Dermis blood vessel endothelial cell (primary cell): ENCODE results near the gene PROKR1. TPM values are rescaled to one million over a fixed set of nuclear protein-coding genes. Genes with fewer than 3 reads are reported as not detected.
"Not testable (repeated sequence)": the region's sequence is repeated elsewhere in the genome, so short reads cannot be mapped to it uniquely, and the experiment has no call there.

Experiments used
- DNase-seq: peaks from one replicate; pipeline ENCODE4 v3.0.0; 2010
- total RNA-seq: library from RNA; depleted of rRNA; stranded (reverse); fragments of >200 nt; gene quantifications from 2 replicates; pipeline ENCODE4 v1.2.3, GENCODE V29; 2014

PROKR1 gene
- total RNA-seq = under 0.01 TPM in 1 of 2 replicates, not detected in the other

DNA sequence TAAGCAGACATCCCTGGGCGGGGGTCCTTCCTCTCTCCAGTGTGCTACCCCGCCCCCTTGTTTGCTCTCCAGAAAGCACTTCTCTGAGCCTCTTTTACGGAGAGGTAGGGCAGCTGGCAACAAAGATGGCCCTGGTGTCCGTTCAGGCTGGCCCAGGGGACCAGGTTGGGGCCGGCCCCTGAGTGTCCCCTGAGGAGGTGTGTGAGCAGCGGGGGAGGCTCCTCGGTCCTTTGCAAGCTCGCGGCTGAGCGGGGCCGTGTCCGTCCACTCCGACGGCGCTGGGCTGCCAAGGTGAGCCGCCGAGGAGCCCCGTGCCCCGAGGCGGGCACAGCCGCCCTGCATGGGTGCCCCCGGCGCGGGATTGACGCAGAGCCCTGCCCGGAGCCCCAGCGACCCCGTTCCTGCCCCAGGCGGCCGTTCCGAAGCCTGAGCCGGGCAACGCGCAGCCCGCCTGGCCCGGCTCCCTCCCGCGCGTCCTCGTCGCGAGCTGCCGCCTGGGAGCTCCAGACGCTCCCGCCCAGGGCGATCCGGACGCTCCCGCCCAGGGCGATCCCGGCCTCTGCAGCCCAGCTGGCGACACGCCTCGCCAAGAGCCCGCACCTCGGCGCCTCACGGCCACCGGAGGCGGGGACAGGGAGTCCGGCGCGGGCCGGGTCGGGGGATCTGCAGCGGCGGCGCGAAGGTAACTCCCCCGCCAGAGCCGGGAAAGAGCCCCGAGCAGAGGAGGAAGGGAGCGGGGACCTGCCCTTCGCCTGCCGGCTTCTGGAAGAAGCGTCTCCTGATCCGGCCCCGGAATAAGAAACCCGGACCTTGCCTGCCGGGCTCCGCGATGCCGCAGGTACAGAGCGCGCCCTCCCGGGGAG, at the start of gene PROKR1:
Gene PROKR1 (plus strand): TSS at position 569 of the 863 bp plus-strand sequence. CDS start 2,243 bp downstream, outside the sequence.
- peak; percentile 19 for DNase-seq

DNA sequence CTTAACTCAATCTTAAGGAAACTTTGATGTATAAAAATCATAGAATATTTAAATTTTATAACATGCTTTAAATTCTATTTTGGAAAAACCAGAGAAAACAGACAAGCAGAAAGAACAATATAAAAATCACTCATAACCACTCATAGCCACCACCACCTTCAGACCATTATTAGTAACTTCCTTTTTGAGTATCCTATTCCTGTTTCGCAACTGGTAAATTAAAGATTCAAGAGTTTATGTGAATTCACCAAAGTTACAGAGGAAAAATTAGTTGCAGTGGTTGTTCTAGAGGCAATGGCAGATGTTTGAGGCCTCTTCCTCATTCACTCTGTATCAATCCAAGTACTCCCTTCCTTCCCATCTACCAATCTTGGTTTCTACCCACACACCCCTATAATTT, 49.3 kb upstream of the PROKR1 start:
- DNase-seq = no peak

DNA sequence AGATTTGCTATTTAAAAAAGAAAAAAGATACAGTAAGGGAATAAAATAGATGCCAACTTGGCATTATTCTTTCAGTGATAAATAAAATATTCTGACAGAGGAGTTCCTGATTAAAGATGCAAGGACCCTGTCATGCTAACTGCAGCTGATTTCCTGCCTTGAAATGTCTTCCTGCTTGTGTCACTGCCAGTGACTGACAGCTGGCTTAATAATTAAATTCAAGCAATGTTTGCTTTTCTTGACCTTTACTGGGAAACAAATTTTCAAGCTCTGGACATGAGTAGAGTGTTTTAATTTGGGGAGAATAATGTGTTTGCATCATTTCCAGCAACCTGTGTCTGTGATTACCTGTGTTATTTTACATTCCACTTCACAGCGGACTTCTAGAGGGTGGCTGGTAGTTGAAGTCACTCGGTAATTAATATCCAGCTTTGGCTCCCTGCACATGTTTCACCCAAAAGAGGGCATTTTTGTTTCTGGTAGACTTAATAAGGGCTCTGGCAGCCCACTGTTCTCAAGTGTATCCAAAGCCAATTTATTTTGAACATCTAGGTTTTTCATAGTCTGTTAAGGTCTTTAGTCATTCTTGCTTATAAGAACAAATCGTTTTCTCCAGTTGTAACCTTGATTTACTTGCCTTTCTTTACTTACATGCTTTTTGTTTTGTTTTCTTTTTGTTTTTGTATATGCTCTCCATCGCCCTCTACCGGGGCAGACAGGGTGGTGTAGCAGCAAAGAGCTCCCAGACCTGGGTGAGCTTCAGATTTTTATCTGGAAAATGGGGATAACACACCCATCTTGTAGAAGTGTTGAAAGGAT, 48.5 kb upstream of the PROKR1 start:
- peak; percentile 66 for DNase-seq

- not testable (repeated sequence) for DNase-seq
Measured at GRCh38 chr2:68595493-68595785, 47.9 kb upstream of the PROKR1 start.

DNA sequence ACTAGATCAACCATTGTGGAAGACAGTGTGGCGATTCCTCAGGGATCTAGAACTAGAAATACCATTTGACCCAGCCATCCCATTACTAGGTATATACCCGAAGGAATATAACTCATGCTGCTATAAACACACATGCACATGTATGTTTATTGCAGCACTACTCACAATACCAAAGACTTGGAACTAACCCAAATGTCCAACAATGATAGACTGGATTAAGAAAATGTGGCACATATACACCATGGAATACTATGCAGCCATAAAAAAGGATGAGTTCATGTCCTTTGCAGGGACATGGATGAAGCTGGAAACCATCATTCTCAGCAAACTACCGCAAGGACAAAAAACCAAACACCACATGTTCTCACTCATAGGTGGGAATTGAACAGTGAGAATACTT, 42.9 kb upstream of the PROKR1 start:
- DNase-seq = not testable (repeated sequence)

DNA sequence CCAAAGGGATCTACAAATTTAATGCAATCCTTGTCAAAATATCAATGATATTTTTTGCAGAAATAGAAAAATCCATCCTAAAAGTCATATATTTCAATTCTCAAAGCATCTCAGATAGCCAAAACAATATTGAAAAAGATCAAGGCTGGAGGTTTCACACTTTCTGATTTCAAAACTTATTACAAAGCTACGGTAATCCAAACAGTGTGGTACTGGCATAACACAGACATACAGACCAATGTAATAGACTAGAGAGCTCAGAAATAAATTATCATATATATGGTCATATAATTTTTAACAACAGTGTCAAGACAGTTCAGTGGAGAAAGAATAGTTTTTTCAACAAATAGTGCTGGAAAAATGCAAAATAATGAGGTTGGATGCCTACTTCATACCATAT, 40.3 kb upstream of the PROKR1 start:
- no peak for DNase-seq

- DNase-seq = no peak
Measured at GRCh38 chr2:68604077-68604476, 39.3 kb upstream of the PROKR1 start.

DNA sequence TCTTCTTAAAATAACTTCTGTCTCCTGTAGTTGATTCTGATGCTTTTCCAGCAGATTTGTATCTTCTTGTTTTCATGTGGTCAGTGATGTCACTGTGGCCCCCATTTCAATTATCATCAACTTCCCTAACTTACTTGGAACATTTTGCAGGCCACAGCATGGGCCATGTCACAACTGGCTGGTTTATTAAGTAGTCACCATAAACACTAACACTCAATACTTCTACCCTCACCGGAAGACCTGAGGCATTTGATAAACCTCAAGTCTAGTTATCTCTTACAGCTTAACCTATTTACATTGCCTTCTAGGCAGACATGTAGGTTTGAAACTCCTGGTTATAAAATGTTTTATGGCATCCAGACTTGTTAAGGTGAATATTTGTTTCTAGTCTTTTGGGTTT, 37.4 kb upstream of the PROKR1 start:
- DNase-seq = no peak

DNA sequence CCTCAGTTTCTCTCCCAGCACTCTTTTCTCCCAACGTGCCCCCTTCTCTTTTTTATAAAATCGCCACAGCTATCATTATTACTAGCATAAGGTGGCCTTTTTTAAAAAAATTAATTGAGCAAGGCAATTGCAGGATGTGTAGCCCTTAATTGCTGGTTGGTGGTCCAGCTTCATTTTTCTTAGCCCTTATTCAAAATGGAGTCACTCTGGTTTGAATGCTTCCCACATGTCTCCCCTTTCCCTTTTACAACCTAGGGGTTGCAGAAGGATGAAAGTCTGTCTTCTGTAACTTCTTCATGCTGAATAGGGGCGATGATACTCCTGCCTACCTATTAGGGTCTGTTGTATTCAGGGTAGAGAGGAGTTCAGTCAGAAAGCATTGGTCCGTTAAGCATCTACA, 36.6 kb upstream of the PROKR1 start:
- no peak for DNase-seq

GRCh38 chr2:68607837-68608236, 35.5 kb upstream of the PROKR1 start:
- no peak for DNase-seq

DNA sequence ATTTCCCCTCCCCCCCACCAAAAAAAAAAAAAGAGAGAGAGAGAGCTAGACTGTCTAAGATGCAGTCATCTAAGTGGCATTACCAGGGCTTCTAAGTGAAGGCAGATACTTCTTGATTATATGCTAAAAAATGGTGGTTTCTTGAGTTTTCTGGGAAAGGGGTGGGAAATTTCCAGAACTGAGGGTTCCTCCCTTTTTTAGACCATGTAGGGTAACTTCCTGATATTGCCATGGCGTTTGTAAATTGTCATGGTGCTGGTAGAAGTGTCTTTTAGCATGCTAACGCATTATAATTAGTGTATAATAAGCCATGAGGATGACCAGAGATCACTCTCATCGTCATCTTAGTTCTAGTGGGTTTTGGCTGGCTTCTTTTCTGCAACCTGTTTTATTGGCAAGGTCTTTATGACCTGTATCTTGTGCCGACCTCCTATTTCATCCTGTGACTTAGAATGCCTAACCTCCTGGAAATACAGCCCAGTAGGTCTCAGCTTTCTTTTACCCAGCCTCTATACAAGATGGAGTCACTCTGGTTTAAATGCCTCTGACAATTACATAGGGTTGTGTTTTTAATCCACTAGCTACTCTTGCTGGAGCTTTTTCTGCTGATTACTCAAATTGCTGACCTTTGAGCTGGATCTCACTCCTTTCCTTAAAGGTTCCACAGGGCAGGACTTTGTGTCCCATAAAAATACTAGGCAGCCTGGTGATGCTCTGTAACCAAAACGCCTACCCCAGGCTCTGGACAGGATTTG, 30.4 kb upstream of the PROKR1 start:
- DNase-seq = no peak

- no peak for DNase-seq
Measured at GRCh38 chr2:68620772-68621171, 22.6 kb upstream of the PROKR1 start.

DNA sequence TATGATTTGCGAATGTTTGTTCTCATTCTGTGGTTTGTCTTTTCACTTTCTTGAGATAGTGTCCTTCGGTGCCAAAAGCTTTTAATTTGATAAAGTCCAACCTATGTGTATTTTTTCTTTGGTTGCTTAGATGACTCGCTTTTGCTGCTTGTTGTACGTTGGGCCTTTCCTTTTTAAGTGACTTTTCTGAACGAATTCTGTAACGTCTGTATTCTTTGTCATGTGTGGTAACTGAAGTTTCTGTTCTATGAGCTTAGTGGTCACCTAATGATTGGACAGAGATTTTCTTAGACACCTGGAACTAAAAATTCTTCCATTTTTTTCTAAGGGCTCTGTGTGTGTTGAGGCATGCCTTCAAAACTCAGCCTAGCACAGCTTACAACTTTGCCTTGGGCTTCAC, 19.6 kb upstream of the PROKR1 start:
- DNase-seq = no peak

- DNase-seq = no peak
Measured at GRCh38 chr2:68627615-68628014, 15.8 kb upstream of the PROKR1 start.

DNA sequence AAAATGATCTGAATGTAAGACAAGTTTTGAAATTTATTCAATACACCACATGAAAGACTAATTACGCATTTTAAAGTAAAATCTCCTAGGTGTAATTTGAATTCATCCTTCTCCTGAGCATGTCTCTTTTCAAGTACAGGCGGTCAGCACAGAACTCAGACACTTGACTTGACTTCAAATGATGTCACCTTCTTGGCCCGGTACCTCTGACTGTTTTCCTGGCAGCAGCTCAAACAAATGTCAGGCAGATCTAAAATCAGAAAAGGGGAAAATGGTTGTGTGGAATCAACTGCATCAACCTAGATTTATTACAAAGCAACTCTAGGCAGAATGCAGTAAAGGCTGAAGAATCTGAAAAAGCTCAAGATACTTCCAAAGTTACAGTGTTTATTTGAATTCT, 11.4 kb upstream of the PROKR1 start:
- DNase-seq = no peak

- no peak for DNase-seq
Measured at GRCh38 chr2:68637047-68637446, 6.3 kb upstream of the PROKR1 start.

DNA sequence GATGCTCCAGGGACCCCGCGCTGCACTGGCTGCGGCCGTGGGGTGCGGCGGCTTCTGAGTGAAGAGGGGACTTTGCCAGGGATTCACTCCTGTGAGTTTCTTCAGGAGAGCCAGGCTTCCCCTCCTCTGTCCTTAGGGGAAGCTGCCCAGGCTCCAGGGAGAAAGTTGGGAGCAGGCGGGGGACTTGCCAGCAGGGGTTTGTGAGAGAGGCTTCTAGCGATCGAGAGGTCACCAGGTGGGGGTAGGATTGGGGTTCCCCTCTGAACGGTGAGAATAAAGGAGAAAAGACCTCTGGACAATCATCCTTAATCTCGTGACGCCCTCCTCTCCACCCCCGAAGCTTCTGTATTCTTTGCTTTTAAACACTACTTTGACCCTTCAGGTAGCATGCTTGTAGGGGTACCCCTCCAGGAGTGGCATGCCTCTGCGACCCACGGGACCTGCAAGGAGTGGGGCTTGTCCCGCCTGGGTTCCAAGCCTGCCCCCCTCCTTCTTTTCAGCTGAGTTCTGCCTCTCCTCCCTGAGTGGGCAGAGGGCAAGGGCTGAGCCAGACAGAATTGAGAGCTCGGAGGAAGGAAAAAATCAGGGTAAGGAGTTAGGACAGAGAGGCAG, 601 bp downstream of the PROKR1 start:
- no peak for DNase-seq

DNA sequence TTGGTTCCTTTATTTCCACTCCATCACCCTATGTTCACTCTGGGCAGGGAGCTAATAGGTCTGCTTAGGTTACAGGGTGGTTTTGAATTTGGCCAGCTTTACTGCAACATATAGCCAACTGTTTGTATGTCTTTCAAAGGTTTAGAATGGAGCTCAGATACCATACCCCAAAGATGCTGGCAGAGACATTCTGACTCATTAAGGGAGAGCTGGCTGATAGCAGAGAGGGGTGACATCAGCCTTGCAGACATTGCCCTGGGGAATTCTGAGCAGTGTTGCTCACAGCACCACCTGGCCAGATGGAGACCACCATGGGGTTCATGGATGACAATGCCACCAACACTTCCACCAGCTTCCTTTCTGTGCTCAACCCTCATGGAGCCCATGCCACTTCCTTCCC, 2.1 kb downstream of the PROKR1 start:
- DNase-seq = no peak

GRCh38 chr2:68646303-68646702, 2.9 kb downstream of the PROKR1 start:
- DNase-seq = no peak

DNA sequence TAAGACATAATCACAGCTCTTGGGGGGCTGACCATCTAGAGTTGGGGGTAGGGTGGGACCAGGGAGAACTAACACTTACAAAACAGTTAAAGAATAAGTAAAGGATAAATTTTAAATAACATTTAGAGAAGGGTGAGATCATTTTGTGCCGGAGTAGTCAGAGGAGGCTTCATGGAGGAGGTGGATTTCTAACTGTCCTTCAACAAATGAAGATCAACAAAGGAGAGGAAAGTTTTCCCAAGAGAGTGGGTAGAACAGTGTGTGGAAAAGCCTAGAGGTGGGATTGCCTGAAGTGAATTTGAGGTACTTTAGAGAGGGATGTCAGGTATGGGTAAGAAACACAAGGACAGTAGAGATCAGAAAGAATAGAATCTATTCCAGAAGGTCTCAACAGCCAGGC, 7.3 kb downstream of the PROKR1 start:
- no peak for DNase-seq

- DNase-seq = no peak
Measured at GRCh38 chr2:68653034-68653433, 9.7 kb downstream of the PROKR1 start.

DNA sequence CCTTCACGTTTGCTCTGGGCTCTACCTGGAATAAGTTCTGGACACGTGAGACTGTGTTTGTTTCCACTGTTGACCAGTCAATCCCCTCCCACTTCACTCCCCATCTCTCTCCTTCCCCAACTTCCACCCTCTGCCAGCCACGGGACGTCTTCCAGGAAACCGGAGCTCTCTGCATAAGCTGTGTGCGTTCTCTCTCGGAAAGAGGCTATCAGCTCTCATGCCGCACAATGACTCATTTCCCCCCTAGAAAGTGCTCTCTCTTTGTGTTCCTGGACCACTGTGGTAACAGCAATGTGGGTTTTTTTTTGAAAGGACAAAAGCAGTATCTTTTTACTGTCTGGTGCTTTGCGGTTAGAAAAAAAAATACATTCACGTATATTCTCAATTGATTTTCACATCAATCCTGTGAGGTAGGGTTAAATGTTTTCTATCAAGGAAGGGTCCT, 10.2 kb downstream of the PROKR1 start:
- peak; percentile 85 for DNase-seq

DNA sequence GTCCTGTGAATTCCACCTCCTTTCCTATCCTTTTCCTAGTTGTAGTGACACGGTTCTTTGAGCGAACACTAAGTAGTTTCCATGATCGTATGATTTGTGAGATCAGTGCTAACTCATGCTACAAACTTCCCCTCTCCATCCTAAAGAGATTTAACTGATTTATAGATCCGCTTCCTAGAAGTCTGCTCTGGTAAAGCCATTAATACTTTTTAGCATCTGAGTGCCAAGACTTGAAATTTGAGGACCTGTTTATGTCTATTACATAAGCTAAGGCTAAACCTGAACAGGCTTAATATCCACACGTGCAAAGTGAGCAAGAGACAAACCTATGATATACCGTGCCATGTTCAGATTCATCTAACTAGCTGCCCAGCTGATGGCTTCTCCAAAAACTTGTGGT, 14.9 kb downstream of the PROKR1 start:
- no peak for DNase-seq
